GM19438 (cell line): Measurements from ENCODE around the gene HAPSTR1.
"Not testable (repeated sequence)": the region's sequence is repeated elsewhere in the genome, so short reads cannot be mapped to it uniquely, and the experiment has no call there.

Source experiments
- ATAC-seq: cut with Tn5 transposase; IDR thresholded peaks from one replicate; pipeline ENCODE4 v1.9.1; 2021; ENCODE audit warnings: low read depth; ENCODE audit not compliant: unreplicated experiment

The HAPSTR1 gene

DNA sequence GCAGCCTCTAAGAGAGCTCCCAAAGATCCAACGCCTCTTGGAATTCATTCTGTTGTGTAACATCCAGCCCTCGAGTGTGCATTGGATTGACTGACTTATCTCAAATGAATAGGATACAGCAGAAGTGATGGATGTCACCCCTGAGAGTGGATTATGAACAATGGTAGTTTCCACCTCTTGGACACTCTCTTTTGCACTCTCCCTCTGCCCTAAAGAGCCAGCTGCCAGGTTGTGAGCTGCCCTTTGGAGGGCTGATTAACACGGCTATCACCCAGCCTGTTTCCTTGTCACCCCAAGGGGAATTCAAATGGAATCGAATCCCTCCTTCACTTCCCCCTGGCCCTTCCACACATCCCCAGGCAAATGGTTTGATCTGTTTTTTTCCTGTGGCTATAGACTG is 21.2 kb upstream of the HAPSTR1 start:
- ATAC-seq, result no peak

DNA sequence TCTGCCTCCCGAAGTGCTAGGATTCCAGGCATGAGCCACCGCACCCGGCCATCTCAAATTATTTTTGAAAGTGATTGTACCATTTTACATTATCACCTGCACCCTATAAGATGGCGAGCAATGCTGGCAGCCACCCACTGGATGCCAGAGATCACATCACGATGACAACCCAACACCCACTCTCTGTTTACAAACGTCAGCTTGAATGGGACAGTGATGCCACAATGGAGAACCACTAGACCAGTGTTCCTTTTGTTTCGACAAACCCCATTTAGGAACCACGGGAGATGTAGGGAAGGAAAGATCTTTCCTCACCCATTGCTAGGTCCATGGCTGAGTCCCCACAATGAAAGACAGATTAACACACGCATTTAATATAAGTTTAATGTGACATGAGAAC is 20.1 kb upstream of the HAPSTR1 start:
- no peak for ATAC-seq

DNA sequence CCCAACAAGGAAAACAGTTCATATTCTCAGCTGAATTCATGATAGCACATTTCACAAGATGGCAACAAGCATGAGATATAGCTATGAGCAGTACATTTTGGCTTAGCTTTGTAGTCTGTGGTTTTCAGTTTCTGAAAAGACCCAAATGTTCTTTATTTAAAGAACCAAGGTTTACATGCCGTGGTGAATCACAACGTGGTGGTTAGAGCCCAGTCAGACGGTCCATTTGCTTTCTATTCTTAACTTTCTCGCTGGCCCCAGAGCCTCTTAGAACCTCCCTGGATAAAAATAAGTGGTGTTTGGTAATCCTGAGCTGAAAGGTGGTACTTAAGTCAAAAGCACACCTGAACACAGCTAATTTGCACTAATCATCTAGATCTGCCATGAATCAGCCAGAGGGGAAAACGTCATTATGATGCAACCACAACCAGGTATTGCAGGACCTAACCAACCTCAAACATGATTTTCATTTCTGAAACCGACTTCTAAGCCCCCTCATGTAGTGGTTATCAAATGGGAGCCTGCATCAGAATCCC is 18.6 kb upstream of the HAPSTR1 start:
- no peak for ATAC-seq

DNA sequence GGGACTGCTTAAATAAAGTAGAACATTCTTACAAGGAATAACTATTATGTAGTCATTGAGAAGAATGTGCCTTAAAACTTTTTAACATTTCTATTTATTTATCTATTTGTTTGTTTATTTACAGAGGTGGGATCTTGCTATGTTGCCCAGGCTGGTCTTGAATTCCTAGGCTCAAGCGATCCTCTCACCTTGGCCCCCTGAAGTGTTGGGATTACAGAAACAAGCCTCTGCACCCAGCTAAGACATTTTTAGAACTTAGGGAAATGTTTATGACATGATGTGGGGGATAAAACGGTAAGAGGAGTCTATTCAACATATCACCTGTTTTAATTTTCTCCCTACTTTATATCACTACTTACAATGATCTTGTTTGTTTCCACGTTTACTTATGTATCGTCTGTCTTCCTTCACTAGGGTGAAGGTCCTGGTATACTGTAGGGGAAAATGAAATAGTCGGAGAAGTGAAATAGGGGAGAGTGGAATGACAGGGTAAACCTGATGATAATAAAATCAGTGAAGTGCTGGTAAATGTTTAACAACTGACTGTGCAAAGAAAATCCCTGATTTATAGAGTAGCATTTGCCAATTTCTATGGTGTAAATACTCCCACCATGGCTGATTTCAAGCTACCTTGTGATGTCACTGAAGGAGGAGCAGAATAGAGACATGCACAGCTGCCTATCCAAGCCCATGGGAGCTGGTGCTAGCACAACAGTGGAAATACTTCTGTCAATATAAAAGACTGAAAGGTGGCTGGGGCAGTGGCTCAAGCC is 16.0 kb upstream of the HAPSTR1 start:
- ATAC-seq, result no peak

GRCh38 chr16:9077091-9077809 is 14.2 kb upstream of the HAPSTR1 start:
- ATAC-seq, result no peak

GRCh38 chr16:9078467-9079429 is 12.7 kb upstream of the HAPSTR1 start:
- not testable (repeated sequence) for ATAC-seq

GRCh38 chr16:9079430-9079812 is 12.0 kb upstream of the HAPSTR1 start:
- ATAC-seq, result no peak

- no peak for ATAC-seq
Observed at GRCh38 chr16:9081158-9081557, 10.3 kb upstream of the HAPSTR1 start.

DNA sequence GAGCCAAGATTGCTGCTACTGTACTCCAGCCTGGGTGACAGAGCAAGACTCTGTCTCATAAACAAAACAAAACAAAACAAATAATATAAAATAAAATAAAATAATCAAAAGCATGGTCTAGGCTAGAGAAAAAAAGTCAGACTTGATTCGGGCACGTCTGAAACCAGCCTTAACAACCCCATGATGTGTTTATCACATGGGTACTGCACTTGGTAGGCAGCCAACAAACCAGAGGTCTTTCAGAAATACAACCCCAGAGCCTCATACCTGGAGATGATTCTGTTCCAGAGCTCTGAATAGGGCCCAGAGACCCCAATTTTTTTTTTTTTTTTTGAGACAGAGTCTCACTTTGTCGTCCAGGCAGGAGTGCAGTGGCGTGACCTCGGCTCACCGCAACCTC is 9.6 kb upstream of the HAPSTR1 start:
- no peak for ATAC-seq

DNA sequence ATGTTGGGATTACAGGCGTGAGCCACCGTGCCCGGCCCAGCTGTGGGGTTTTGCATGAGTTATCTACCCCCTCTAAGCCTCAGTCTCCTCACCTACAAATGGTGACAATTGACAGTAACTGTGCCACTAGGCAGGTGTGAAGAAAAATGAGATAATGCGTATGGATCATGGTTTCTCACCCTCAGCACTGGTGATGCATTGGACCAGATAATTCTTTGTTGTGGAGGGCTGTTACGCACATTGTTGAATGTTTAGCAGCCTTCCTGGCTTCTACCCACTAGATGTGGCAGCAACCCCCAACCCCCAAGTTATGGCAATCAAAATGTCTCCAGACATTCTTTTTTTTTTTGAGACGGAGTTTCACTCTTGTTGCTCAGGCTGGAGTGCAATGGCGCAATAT is 9.0 kb upstream of the HAPSTR1 start:
- no peak for ATAC-seq

GRCh38 chr16:9087733-9088132 is 3.7 kb upstream of the HAPSTR1 start:
- ATAC-seq, result not testable (repeated sequence)

- ATAC-seq, result no peak
Observed at GRCh38 chr16:9088848-9089247, 2.6 kb upstream of the HAPSTR1 start.

DNA sequence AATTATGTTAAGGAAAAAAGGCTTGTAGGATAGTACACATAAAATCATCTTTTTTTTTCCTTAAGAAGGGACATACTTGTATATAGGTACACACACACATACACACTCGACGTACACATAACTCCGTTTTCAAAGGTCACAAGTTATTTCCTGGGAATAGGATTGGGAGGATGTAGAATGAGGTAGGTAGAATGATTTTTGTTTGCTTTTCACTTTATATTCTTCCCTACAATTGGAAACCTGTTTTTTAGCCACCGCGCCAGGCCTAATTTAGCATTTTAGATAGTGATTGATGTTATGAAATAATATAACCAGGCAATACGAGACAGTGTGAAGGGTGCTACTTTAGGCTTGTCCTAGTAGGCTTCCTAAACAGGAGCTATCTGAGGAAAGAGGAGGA is 1.8 kb upstream of the HAPSTR1 start:
- no peak for ATAC-seq

- no peak for ATAC-seq
Observed at GRCh38 chr16:9090101-9090959, 1.1 kb upstream of the HAPSTR1 start.

DNA sequence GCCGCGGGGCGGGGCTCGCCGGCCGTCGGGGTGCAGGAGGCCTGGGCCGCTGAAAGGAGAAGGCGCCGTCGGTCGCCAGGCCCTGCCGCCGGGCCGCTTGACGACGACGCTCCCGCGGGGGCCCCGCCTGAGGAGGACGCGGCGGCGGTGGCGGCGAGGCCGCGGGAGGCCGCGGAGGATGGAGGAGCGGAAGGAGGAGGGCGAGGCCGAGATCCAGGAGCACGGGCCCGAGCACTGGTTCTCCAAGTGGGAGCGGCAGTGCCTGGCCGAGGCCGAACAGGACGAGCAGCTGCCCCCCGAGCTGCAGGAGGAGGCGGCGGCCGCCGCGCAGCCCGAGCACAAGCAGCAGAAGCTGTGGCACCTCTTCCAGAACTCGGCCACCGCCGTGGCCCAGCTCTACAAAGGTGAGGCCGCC is 430 bp downstream of the HAPSTR1 start:
- peak; percentile 16 for ATAC-seq

GRCh38 chr16:9092282-9092977 is 986 bp downstream of the HAPSTR1 start:
- peak; percentile 8 for ATAC-seq

DNA sequence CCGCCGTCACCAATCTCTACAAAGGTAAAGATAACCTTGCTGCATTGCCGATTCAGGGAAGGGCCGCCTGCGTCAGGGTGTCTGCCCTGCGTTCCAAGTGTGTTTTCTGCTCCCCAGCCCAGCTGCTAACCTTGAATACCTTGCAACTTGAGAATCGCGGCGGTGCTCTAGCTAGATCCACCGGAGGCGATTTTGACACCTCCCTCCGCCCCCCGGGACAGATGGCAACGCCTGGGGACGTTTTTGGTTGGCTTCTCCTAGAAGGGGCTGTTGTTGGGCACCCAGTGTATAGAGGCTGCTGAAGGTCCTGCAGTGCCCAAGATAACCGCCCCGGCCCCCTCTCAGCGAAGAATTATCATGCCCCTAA is 1.5 kb downstream of the HAPSTR1 start:
- ATAC-seq, result no peak

DNA sequence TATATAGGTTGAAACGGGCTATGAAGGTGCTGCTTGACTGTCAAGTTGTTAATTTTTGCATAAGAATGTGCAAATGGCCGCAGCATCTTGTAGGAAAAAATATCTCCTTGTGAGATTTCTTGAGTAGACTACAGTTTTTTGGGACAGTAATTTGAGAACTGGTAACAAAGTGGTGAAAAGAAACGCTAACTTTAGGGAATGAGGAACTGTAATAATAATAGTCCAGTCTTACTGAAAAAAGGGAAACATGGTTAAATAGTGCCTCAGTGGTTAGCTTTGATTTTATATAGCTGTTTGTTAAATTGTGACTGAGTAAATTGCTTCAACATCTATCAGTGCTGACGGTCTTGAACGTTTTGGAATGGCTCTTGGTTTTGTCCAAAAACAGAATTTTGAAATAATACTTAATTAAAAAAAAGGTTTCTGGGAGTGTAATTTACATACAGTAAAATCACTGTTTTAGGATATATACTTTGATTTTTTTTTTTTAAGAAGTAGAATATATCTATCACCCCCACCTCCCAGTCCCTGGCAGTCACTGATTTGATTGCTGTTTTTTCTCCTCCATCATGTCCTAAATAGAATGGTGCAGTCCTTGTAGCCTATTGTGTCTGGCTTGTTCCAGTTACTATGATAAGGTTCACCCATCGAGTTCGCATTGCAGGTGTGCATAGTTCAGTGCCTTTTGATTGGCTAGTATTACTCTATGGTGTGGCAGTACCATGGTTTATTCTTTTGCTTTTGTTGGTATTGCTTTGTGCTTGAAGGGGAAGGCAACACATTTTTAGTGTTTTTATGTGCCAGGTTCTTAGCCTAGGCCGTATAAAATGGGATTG is 2.8 kb downstream of the HAPSTR1 start:
- ATAC-seq, result no peak
